GM21515 (cell line): Measurements from ENCODE around the gene MAP1LC3B2.

Experiments used
- ATAC-seq: cut with Tn5 transposase; IDR thresholded peaks from one replicate; pipeline ENCODE4 v1.9.1; 2021; ENCODE audit not compliant: unreplicated experiment

Gene MAP1LC3B2

GRCh38 chr12:116537101-116537904, 21.9 kb upstream of the MAP1LC3B2 start:
- no peak for ATAC-seq

GRCh38 chr12:116538076-116538591, 21.0 kb upstream of the MAP1LC3B2 start:
- peak; percentile 48 for ATAC-seq

GRCh38 chr12:116538682-116539305, 20.4 kb upstream of the MAP1LC3B2 start:
- ATAC-seq: no peak

- no peak for ATAC-seq
Measured at GRCh38 chr12:116539361-116539771, 19.8 kb upstream of the MAP1LC3B2 start.

GRCh38 chr12:116539905-116540482, 19.2 kb upstream of the MAP1LC3B2 start:
- no peak for ATAC-seq

GRCh38 chr12:116540622-116541152, 18.5 kb upstream of the MAP1LC3B2 start:
- ATAC-seq: no peak

GRCh38 chr12:116541547-116542344, 17.4 kb upstream of the MAP1LC3B2 start:
- ATAC-seq: no peak

- ATAC-seq: no peak
Measured at GRCh38 chr12:116542345-116542956, 16.7 kb upstream of the MAP1LC3B2 start.

- ATAC-seq: no peak
Measured at GRCh38 chr12:116544656-116545055, 14.5 kb upstream of the MAP1LC3B2 start.

GRCh38 chr12:116545144-116545543, 14.0 kb upstream of the MAP1LC3B2 start:
- ATAC-seq: no peak

- ATAC-seq: no peak
Measured at GRCh38 chr12:116545936-116546335, 13.2 kb upstream of the MAP1LC3B2 start.

- ATAC-seq: peak; percentile 95
Measured at GRCh38 chr12:116547955-116548501, 11.2 kb upstream of the MAP1LC3B2 start.

- no peak for ATAC-seq
Measured at GRCh38 chr12:116549993-116550392, 9.2 kb upstream of the MAP1LC3B2 start.

GRCh38 chr12:116551151-116551550, 8.0 kb upstream of the MAP1LC3B2 start:
- ATAC-seq: no peak

GRCh38 chr12:116551619-116551951, 7.6 kb upstream of the MAP1LC3B2 start:
- ATAC-seq: no peak

GRCh38 chr12:116551952-116552772, 7.0 kb upstream of the MAP1LC3B2 start:
- no peak for ATAC-seq

- ATAC-seq: no peak
Measured at GRCh38 chr12:116552773-116553373, 6.3 kb upstream of the MAP1LC3B2 start.

- ATAC-seq: no peak
Measured at GRCh38 chr12:116556356-116556952, 2.7 kb upstream of the MAP1LC3B2 start.
